ENCODE results near the gene GNAI3.

GNAI3 gene

DNA sequence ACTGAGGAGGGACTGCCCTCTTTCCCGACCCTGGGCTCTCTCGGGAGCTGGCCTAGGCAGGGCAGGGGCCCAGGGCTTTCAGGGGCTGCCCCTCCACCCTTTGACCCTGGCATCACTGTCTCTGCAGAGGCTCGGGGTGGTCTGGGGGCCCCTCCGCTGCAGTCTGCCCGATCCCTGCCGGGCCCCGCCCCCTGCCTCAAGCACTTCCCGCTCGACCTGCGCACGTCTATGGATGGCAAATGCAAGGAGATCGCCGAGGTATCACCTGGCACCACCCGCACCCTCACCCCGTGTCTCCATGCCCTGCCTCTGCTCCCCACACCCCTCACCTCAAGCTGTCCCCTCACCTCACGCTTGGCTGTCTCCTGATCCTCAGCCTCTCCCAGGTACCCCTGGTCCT lies 76.8 kb downstream of the GNAI3 start:
- DNase-seq, result no peak

GRCh38 chr1:109625601-109626560 lies 77.5 kb downstream of the GNAI3 start:
- no peak for DNase-seq

DNA sequence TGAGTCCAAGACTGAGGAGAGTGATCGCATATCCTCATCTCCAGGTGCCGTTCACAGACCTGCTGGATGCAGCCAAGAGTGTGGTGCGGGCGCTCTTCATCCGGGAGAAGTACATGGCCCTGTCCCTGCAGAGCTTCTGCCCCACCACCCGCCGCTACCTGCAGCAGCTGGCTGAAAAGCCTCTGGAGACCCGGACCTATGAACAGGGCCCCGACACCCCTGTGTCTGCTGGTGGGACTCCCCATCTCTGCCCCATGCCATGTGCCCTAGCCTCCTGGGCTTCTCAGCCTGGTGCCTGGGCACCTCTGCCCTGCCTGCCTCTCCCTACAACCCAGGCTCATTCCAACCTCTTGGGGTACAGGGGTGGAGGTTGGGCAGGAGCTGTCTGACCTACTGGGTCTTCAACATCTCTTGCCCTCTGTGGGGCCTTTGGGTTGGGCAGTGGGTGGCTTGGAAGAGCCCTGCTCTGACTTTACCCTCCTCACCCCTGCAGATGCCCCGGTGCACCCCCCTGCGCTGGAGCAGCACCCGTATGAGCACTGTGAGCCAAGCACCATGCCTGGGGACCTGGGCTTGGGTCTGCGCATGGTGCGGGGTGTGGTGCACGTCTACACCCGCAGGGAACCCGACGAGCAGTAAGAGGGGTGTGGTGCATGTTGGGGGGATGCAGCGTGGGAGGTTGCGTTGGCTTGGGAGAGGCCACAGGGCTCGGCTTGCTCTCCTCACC lies 78.4 kb downstream of the GNAI3 start:
- DNase-seq, result no peak

DNA sequence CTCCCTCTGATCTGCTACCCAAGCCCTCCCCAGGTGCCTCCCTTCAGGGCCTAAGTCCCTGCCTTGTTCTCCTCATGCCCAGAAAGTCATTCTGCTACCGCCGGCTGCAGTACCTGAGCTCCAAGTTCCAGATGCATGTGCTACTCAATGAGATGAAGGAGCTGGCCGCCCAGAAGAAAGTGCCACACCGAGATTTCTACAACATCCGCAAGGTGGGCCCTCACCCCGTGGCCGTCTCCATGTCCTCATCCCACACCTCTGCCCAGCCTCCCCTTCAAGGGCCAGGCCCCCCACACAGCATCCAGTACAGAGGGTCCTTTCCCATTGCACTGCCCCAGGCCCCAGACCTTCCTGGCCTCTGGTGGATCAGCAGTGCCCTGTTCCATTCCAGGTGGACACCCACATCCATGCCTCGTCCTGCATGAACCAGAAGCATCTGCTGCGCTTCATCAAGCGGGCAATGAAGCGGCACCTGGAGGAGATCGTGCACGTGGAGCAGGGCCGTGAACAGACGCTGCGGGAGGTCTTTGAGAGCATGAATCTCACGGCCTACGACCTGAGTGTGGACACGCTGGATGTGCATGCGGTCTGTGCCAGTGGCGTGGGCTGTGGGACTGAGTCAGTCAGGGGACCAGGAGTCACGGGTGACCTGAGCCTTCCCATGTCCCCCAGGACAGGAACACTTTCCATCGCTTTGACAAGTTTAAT lies 79.4 kb downstream of the GNAI3 start:
- no peak for DNase-seq

DNA sequence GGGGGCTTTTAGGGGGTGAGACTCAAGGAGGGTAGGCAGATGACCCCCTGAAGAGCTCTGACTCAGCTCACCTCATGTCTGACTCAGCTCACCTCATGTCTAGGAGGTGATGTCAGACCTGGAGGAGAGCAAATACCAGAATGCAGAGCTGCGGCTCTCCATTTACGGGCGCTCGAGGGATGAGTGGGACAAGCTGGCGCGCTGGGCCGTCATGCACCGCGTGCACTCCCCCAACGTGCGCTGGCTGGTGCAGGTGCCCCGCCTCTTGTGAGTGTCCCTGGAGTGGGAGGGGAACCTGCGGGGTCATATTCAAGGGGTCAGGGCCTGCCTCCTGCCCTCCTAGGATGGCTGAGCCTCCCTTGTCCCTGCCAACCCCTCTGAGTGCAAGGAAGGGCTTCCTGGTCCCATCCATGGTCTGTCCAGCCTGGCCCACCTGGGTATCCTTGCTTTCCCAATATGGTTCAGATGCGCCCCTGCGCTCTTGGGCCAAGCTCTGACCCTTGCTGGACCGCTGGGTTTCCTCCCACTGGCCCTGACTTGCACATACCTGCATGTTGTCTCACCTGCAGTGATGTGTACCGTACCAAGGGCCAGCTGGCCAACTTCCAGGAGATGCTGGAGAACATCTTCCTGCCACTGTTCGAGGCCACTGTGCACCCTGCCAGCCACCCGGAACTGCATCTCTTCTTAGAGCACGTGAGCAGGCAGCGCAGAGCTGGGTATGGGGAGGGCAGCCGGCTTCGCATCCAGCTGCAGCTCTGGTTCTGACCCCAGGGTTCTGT lies 80.3 kb downstream of the GNAI3 start:
- no peak for DNase-seq

DNA sequence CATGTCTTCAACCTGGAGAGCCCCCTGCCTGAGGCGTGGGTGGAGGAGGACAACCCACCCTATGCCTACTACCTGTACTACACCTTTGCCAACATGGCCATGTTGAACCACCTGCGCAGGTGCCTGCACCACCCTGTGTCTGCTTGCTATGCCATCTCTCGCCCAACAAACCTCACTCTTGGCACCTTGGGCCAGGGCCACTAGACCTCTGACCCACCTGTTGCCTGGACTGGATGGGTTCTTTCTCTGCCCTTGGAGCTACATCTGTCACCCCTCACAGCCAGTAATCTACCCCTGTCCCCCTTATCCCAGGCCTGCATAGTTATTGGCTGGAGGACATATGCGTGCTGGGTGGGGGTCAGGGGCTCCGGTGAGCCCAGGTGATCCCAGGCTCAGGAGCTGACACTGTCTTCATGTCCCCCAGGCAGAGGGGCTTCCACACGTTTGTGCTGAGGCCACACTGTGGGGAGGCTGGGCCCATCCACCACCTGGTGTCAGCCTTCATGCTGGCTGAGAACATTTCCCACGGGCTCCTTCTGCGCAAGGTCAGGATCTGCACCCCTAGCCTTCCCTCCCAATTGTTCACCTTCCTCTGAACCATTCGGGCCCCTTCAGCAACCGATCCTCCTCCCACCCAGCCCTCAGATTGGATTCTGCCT lies 81.1 kb downstream of the GNAI3 start:
- DNase-seq, result no peak

DNA sequence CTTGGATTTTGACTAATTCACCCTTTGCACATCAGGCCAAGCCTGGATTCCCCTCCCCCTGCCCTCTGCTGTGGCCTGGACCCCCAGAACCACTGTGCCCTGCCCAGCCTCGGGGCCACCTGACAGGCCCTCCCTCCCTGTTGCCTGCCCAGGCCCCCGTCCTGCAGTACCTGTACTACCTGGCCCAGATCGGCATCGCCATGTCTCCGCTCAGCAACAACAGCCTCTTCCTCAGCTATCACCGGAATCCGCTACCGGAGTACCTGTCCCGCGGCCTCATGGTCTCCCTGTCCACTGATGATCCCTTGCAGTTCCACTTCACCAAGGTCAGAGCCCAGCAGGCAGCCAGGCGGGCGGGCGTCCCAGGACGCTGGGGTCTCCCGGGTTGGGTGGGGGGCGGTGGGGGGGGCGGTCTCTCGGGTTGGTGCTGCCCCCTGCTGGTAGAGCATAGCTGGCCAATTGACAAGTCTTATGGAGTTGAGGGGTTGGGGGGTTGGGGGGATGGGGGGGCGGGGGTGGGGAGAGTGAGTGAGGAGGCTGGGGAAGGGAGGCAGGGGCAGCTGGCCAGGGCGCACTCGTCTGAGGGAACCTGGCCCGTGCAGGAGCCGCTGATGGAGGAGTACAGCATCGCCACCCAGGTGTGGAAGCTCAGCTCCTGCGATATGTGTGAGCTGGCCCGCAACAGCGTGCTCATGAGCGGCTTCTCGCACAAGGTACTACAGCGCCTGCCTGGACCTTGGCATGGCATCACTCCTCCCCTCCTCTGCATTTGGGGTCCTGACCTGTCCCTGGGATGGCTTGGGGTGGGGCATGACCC lies 81.9 kb downstream of the GNAI3 start:
- peak; percentile 70 for DNase-seq

DNA sequence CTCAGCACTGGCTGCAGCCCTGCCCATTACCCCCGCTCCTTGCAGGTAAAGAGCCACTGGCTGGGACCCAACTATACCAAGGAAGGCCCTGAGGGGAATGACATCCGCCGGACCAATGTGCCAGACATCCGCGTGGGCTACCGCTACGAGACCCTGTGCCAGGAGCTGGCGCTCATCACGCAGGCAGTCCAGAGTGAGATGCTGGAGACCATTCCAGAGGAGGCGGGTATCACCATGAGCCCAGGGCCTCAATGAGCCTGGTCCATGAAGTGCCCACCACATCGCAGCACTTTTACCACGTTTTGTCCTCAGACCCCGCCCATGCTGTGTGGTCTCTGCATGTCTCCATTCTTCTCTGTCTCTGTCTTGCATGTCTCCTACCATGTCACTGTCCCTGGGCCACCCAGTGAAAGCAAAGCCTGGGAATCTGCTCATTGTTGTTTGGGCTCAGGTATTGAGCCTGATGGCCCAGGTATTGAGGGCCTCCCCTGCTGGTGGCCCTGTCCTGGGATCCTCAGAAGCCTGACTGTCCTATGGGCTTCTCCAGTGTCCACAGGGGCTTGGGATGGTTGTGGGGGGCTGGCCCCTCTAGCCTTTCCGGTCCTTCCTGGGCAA lies 82.6 kb downstream of the GNAI3 start:
- peak; percentile 20 for DNase-seq

GRCh38 chr1:109631513-109632505 lies 83.4 kb downstream of the GNAI3 start:
- DNase-seq, result peak; percentile 17

- DNase-seq, result peak; percentile 17
Observed at GRCh38 chr1:109632671-109633346, 84.4 kb downstream of the GNAI3 start.

GRCh38 chr1:109634292-109634691 lies 85.9 kb downstream of the GNAI3 start:
- peak; percentile 23 for DNase-seq

DNA sequence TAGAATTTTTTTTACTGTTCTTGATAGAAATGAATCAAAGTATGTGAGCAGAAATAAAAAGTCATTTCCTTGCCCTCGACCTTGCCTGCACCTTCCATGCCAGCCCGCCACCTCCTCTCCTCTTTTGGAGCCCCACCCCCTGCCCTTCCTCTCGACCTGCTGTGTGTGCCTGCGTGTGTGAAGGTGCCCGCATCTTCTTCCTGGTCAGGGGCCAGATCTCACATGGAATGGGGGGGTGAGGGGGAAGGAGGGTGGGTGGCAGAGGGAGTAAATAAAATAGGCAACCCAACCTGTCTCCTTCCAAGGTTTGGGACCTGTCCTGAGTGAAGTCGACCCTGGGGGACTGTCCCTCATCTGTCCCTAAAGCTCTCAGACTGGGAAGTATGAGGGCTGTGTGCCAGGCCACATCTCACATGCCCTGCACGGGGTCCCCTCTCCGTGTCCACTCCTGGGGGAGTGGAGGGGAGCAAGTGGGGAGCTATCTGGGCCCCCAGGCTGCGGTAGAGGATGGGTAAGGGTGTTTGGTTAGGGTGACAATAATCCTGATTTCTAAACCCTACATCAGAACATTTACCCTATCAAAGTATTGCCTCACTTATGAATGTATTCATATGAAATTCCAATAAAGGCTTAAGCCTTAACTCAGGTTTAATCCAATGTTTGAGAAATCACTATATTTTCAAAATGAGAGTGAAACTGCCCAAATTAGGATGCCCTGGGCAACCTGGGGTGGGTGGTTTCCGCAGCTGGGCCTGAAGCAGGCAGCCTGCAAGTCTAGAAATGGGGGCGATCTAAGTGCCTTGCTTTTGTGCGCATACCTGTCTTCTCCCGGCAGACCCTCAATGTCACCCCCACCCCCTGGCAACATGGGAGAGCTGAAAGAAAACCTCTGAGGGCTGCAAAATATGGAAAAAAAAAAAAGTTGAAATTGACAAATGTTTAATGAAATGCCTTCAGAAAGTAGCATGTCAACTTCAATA lies 86.6 kb downstream of the GNAI3 start:
- DNase-seq, result peak; percentile 30

- DNase-seq, result peak; percentile 16
Observed at GRCh38 chr1:109635862-109636200, 87.4 kb downstream of the GNAI3 start.

DNA sequence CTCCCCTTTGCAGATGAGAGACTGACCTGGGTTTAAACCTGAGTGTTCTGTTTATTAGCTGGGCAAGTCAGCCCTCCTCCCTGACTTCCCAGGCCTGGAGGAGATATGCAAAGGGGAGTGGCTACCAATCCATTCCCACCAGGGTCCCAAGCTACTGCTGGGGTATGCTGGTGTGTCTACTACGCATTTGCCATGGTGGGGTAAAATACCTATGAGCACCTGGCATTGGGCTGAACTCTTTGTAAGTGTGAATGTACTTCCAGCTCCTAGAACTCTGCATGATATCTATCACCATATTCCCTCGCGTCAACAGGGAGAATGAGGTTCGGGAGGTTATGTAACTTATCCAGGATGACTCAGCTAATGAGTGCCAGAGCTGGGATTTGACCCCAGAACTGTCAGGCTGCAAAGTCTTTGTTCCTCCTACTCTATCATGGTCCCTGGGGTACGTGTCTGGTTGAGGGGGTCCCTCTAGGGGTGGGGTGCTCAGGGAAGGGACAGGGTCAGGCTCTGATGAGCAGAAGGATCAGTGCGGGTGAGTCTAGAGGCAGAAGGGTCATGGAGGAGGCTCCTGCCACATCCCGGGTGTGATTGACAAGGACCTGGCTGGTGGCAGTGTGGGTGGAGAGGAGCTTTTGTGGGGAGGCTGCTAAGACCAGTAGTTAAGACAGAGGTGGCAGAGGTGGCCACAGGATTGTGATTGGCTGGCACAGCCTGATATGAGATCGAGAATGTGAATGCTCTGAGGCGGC lies 88.0 kb downstream of the GNAI3 start:
- peak; percentile 17 for DNase-seq

- no peak for DNase-seq
Observed at GRCh38 chr1:109637446-109637845, 89.0 kb downstream of the GNAI3 start.

DNA sequence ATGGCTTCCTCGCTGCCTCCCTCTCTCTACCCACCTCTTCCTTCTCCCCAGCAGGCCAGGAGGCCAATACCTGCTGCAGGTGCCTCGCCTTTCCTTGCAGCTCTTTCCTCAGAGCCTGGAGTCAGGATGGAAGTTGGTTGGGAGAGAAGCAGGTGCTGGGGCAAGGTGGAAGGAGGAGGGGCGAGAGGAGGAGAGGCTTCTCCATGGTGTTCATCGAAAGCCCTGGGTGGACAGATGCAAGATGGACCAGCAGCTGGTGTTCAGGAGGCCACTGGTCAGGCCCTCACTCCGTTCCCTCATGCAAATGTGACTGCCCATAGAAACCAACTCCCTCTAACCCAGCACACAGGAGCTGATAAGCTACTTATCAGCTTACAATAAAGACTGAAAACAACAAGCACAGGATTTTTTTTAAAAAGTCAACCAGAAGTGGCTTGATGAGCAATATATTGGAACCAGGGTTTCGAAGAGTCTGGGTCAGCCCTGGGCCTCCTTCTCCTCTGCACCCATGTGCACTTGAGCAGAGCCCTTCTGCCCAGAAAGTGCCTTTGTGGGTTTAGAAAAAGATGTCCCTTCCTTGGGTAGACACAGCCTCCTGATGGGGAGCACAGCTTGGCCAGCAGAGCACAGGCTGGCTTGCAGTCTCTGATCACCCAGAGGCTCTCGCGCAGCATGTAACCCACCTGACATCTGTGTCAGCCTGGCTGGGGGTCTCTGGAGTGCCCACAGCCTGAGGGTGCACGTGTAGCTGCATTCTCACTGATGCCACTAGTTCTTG lies 90.8 kb downstream of the GNAI3 start:
- DNase-seq, result no peak

Measured in stimulated activated CD8-positive, alpha-beta memory T cell treated with anti-CD3 and anti-CD28 coated beads, Interleukin-4, amount 100 ng/mL, for 48 hours (primary cell).